Activated CD4-positive, alpha-beta T cell treated with anti-CD3 and anti-CD28 coated beads for 36 hours (primary cell): ENCODE data around the gene APOD. TPM values are rescaled to one million over a fixed set of nuclear protein-coding genes. Genes with fewer than 3 reads are reported as not detected.

ENCODE experiments used
- ATAC-seq: fragments of 200-7000 bp; cut with Tn5 transposase; one replicate; pipeline ENCODE4 v1.10.0; 2021; ENCODE audit warnings: mild to moderate bottlenecking, moderate library complexity
- CTCF ChIA-PET: fragments of 350-600 bp; sonication (Branson Sonifier 250); formaldehyde crosslinking; loops from one replicate; lab custom pipeline; 2021; ENCODE audit warnings: antibody characterized with exemption; lab: Charles Lee
- POLR2A ChIA-PET: fragments of 350-600 bp; sonication (Branson Sonifier 250); formaldehyde crosslinking; loops from one replicate; lab custom pipeline; 2021; ENCODE audit warnings: antibody characterized with exemption, inconsistent platforms; lab: Charles Lee
- DNase-seq: peaks from one replicate; pipeline ENCODE4 v3.0.0-alpha.2; 2020
- H3K27ac Mint-ChIP-seq: one replicate; pipeline ENCODE4 v1.8.0; 2021; ENCODE audit warnings: mixed read lengths
- H3K27me3 Mint-ChIP-seq: one replicate; pipeline ENCODE4 v1.8.0; 2021; ENCODE audit warnings: mixed read lengths
- H3K36me3 Mint-ChIP-seq: one replicate; pipeline ENCODE4 v1.8.0; 2021; ENCODE audit warnings: low read depth, mixed read lengths
- H3K4me1 Mint-ChIP-seq: one replicate; pipeline ENCODE4 v1.8.0; 2021; ENCODE audit warnings: mixed read lengths
- H3K4me3 Mint-ChIP-seq: one replicate; pipeline ENCODE4 v1.8.0; 2021; ENCODE audit warnings: mild to moderate bottlenecking, moderate library complexity, mixed read lengths
- H3K9me3 Mint-ChIP-seq: one replicate; pipeline ENCODE4 v1.8.0; 2021; ENCODE audit warnings: low read depth, mixed read lengths
- intact Hi-C, 2 experiments: fragments of 100-400 bp; cut with DNase I in 1 of 2; cut with micrococcal nuclease in 1 of 2; formaldehyde crosslinking; loops; one replicate each; pipeline versions ENCODE4 v1.14.2 to v1.15.1; 2022 to 2024; cut with DNase I, micrococcal nuclease
- total RNA-seq, 2 experiments: library from RNA; stranded (reverse); gene quantifications; one replicate each; pipeline ENCODE4 v1.2.3, GENCODE V29; 2021

APOD gene
- total RNA-seq, 2 experiments from 2014 or later: not detected

DNA sequence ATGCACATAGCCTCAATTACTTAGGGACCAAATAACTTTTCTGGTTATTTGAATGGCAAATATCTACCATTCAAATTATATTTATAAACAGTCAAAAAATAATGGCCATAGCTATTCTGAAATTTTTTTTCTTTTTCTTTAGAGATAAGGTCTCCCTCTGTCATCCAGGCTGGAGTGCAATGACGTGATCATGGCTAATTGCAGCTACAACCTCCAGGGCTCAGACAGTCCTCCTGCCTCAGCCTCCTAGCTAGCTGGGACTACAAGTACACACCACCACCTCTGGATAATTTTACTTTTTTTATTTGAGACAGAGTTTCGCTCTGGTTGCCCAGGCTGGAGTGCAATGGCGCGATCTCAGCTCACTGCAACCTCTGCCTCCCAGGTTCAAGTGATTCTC lies 57.2 kb downstream of the APOD start:
- POLR2A ChIA-PET: interaction anchor here (0.7 kb wide), 1 partner anchor 462 kb away, joined by 3 read pairs; no protein-coding TSS in a partner anchor
- no peak overlapping the region for H3K27ac Mint-ChIP-seq

DNA sequence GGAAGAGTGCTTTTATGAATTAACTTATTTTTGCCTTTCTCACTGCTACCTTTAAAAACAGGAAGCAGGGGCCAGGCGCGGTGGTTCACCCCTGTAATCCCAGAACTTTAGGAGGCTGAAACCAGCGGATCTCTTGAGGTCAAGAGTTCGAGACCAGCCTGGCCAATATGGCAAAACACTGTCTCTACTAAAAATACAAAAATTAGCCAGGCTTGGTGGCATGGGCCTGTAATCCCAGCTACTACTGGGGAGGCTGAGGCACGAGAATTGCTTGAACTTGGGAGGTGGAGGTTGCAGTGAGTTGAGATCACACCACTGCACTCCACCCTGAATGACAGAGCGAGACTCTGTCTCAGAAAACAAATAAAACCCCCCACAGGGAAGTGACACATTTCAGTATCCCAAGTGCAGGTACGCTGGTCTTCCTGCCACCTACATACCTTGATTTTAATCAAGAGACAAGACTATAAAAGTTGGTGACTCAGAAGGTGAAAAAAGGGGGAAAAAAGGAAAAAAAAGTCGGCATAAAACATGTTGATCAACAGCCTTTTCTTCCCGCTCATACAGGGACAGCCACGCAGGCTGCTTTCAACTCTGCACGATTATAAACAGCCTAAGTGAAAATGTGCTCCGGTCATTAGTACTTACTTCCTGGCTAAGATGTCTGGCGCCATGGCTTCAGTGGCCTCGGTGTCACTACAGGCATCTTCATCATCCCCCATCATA lies 59.4 kb downstream of the APOD start:
- intact Hi-C loops: loop anchor here (1.0 to 10.0 kb wide), 5 partner anchors 14 to 840 kb away; partner anchors contain the start of genes FAM43A (in 2 of the 2) and ACAP2 (in 1 of the 2)
- Mint-ChIP-seq H3K4me3 (peak overlapping the region; percentile 56), H3K9me3 (no peaks in the 10 kb centered on the region), H3K27me3 (no peaks in the 10 kb centered on the region), H3K4me1 (peaks cover 53% of the 10 kb centered on the region), H3K36me3 (peaks cover 32% of the 10 kb centered on the region), H3K27ac (peak overlapping the region; percentile 97)
- ChIA-PET CTCF (interaction anchor here (1.1 to 6.2 kb wide), 7 partner anchors 10 to 252 kb away, joined by 3 to 113 read pairs (median 12); partner anchors contain the start of genes PPP1R2 and XXYLT1), POLR2A (interaction anchor here (0.5 to 1.0 kb wide), 5 partner anchors 8 to 272 kb away, joined by 3 to 12 read pairs (median 4); partner anchors contain the start of gene PPP1R2)
- ATAC-seq: peak; percentile 89
- DNase-seq: peak; percentile 61

More for the DNA sequence above, 57.2 kb downstream of the APOD start:
- intact Hi-C loops: loop anchor here in 1 of 2 experiments (10.0 kb wide), 1 partner anchor 842 kb away; the partner anchor contains the start of gene FAM43A
- Mint-ChIP-seq H3K9me3 (no peaks in the 10 kb centered on the region), H3K27me3 (no peaks in the 10 kb centered on the region), H3K36me3 (peaks cover 38% of the 10 kb centered on the region), H3K4me3 (no peak overlapping the region), H3K4me1 (peaks cover 72% of the 10 kb centered on the region)
- DNase-seq: no peak
- CTCF ChIA-PET: interaction anchor here (1.1 to 6.2 kb wide), 7 partner anchors 8 to 265 kb away, joined by 3 to 113 read pairs (median 5); partner anchors contain the start of gene XXYLT1
- ATAC-seq: no peak

DNA sequence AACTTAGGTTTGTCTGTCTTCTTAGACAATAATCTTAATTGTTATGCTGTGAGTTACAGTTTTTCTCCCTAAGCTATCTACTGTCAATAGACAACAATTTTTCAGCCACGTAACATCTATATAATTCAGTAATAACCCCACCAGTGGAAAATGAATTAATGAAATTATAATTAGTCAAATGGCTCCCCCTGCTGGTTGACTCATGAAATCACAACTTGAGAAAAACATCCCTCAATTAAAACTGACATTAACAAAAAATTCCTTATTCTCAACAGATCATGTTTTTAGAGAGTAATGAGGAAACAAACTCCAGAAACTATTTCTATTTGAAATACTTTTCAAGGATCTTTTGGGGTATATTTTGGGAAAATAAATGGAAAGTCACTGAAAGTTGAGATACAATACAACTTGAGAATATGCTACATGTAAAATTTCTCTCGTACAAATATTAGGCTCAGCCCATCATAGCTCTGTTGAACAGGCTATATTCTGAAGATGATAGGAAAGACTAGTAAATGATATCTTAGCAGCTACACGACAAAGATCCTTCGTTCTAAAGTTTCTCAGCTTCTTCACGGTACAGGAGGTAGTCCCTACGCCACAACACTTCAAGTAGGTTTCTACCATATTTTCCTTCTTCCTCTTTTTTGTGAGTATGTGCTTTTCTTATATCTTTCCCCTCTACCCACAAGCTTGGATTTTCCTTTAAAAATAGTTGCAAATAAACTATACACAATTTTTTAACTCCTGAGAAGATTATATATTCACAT lies 61.3 kb downstream of the APOD start:
- ATAC-seq: no peak
- CTCF ChIA-PET: interaction anchor here (0.8 to 6.2 kb wide), 19 partner anchors 11 to 352 kb away, joined by 3 to 113 read pairs (median 4); partner anchors contain the start of genes ACAP2, PPP1R2 and XXYLT1
- no peaks in the 10 kb centered on the region for H3K27me3 Mint-ChIP-seq

More for the DNA sequence above, 61.3 kb downstream of the APOD start:
- H3K4me1 Mint-ChIP-seq: peaks cover 42% of the 10 kb centered on the region
- DNase-seq: peak; percentile 31
- peaks cover 37% of the 10 kb centered on the region for H3K36me3 Mint-ChIP-seq
- no peaks in the 10 kb centered on the region for H3K9me3 Mint-ChIP-seq
- H3K27ac Mint-ChIP-seq: peak overlapping the region; percentile 59
- intact Hi-C loops: loop anchor here (1.0 to 10.0 kb wide), 5 partner anchors 80 to 838 kb away; partner anchors contain the start of genes ACAP2 (in 2 of the 2), FAM43A (in 2 of the 2) and XXYLT1 (in 2 of the 2)
- POLR2A ChIA-PET: no interaction called here
- H3K4me3 Mint-ChIP-seq: no peak overlapping the region

Other genes with a start within 250 kb of the APOD start
- 10 to 100 TPM; 43.7 to 51.9 TPM for gene ACAP2, start 140.9 kb downstream of the APOD start, total RNA-seq
- gene PPP1R2, start 40.6 kb downstream of the APOD start, total RNA-seq: 100 to 1,000 TPM in 1 of 2 experiments, 10 to 100 TPM in 1; 77.0 to 134 TPM
- gene MUC20, start 137.0 kb upstream of the APOD start, total RNA-seq: under 1 TPM; 0.30 to 0.54 TPM
- under 1 TPM; 0.09 to 0.14 TPM for gene MUC4, start 228.0 kb upstream of the APOD start, total RNA-seq